Right lobe of liver (tissue), 6 donors: ENCODE data around the gene LIN9. TPM values are rescaled to one million over a fixed set of nuclear protein-coding genes. Genes with fewer than 3 reads are reported as not detected.

Experiments used
- ATAC-seq, 4 donors: fragments of 200-7000 bp; cut with Tn5 transposase; one replicate each; pipeline ENCODE4 v1.9.1; 2020; ENCODE audit warnings: mild to moderate bottlenecking in 4 of 4, moderate library complexity in 4 of 4
- DNase-seq, 3 donors: peaks; one replicate each; pipeline ENCODE4 v3.0.0-alpha.2; 2020
- H3K27ac ChIP-seq, 3 donors: fragments of 200-600 bp; one replicate each; pipeline ENCODE4 v1.8.0; 2022
- H3K27me3 ChIP-seq, 2 donors: fragments of 200-600 bp; one replicate each; pipeline ENCODE4 v1.8.0; 2022
- H3K36me3 ChIP-seq, 4 donors: fragments of 200-600 bp; sonication (generic) in 1 of 4; one replicate each; pipeline versions ENCODE4 v1.5.1 to v1.8.0; 2017 to 2022; ENCODE audit warnings: control low read depth in 1 of 4
- H3K4me1 ChIP-seq, 4 donors: fragments of 200-600 bp; sonication (generic) in 1 of 4; one replicate each; pipeline versions ENCODE4 v1.5.1 to v1.8.0; 2017 to 2022; ENCODE audit warnings: control low read depth in 1 of 4
- H3K4me3 ChIP-seq, 3 donors: fragments of 200-600 bp; one replicate each; pipeline ENCODE4 v1.8.0; 2022
- H3K9me3 ChIP-seq, 4 donors: fragments of 200-600 bp; sonication (generic) in 1 of 4; one replicate each; pipeline versions ENCODE4 v1.5.1 to v1.8.0; 2017 to 2022; ENCODE audit warnings: control low read depth in 1 of 4
- CTCF ChIP-seq, 4 donors: fragments of 200-600 bp in 3 of 4; fragments of 450-650 bp in 1 of 4; IDR thresholded peaks; one replicate each; pipeline versions ENCODE4 v1.5.1 to v1.8.0; 2016 to 2022; ENCODE audit warnings: antibody characterized with exemption in 4 of 4, mild to moderate bottlenecking in 2 of 4
- POLR2A ChIP-seq: fragments of 450-650 bp; IDR thresholded peaks from one replicate; pipeline ENCODE4 v1.6.1; 2017; ENCODE audit warnings: antibody characterized with exemption, mild to moderate bottlenecking
- WGBS: methylation state at CpG from one replicate; pipeline ENCODE4 v1.1.6; 2018; ENCODE audit warnings: low coverage, low lambda C conversion rate; ENCODE audit not compliant: insufficient coverage; ENCODE audit errors: missing lambda C conversion rate; 5-methylcytosine and 5-hydroxymethylcytosine counted together
- intact Hi-C, 2 donors: fragments of 100-400 bp; cut with DNase I; formaldehyde crosslinking; loops; one replicate each; pipeline versions ENCODE4 v1.11.2 to v1.14.1; 2022
- total RNA-seq, 6 experiments: library from RNA; depleted of rRNA in 2 of 6; stranded (reverse); fragments of >200 nt in 2 of 6; fragmentation: NEBNext Ultra II Directional in 3 of 6; extraction: Animal tissue kit (Norgen Biotek cat#: 25700) in 3 of 6; gene quantifications; one replicate each; pipeline versions ENCODE4 v1.1.0 to v1.2.4, GENCODE V29; 2016 to 2023
- donor health status: DM: no; HTN: yes; CAD: no.
- donor health status: DM: no; HTN: no; CAD: no.
- donor health status: DM: no; HTN: no; CAD: no.
- donor health status: DM: no; HTN: yes; CAD: no.
- donor health status: DM: no; HTN: yes; CAD: no.

Gene LIN9
- total RNA-seq, 6 experiments from 2014 or later: 0.46 to 1.5 (median 0.91) TPM

- WGBS: 86% methylated on average over 2 of the region's 2 CpGs
- Histone ChIP-seq H3K27ac (no peak overlapping the region), H3K4me1 (peaks cover 0 to 5% (median 0%) of the 10 kb centered on the region in 4 donors), H3K9me3 (no peaks in the 10 kb centered on the region), H3K4me3 (no peak overlapping the region), H3K36me3 (no peaks in the 10 kb centered on the region), H3K27me3 (no peaks in the 10 kb centered on the region)
- ATAC-seq (no peak), DNase-seq (no peak)
- TF ChIP-seq CTCF (IDR thresholded peaks at IDR 0.05) (no peak), POLR2A (no peak)
- intact Hi-C loops: no loop called here
Observed at GRCh38 chr1:226312065-226312464, 3.1 kb upstream of the LIN9 start.

GRCh38 chr1:226311376-226311775 lies 2.4 kb upstream of the LIN9 start:
- TF ChIP-seq CTCF (IDR thresholded peaks at IDR 0.05) (no peak), POLR2A (no peak)
- intact Hi-C loops: no loop called here
- no peaks in the 10 kb centered on the region for H3K9me3 ChIP-seq
- 90% methylated on average over 4 of the region's 7 CpGs for WGBS
- H3K4me3 ChIP-seq: no peak overlapping the region
- no peaks in the 10 kb centered on the region for H3K27me3 ChIP-seq
- H3K4me1 ChIP-seq: peaks cover 0 to 5% (median 0%) of the 10 kb centered on the region in 4 donors
- ATAC-seq (no peak), DNase-seq (no peak)
- H3K27ac ChIP-seq: no peak overlapping the region
- no peaks in the 10 kb centered on the region for H3K36me3 ChIP-seq

DNA sequence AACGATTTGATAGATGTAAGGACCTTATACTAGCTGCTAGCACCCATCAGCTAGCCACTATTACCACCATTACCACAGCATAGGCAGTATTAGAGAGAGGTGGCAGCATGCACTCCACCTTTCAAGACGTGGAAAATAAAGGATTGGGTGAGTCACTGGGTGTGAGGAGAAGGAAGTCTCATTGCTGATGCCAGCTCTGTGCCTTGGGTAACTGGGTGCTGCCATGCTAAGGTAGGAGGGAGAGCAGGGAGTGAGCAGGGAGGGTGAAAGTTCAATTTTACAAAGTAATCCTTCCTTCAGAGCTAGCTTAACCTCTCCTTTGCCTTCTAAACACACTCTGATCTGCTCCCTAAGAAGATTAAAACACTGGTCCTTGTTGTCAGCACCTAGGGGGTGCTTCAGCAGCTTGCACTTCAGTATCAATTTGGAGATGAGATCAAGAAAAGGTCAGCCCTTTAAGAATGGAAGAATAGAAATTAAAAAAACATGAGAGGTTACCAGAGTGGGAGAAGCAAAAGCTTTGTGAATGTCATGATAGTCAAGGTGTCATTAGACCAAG lies 1.8 kb upstream of the LIN9 start:
- Histone ChIP-seq H3K27me3 (no peaks in the 10 kb centered on the region), H3K36me3 (no peaks in the 10 kb centered on the region), H3K4me1 (peaks cover 0 to 5% (median 0%) of the 10 kb centered on the region in 4 donors), H3K27ac (no peak overlapping the region), H3K9me3 (no peaks in the 10 kb centered on the region), H3K4me3 (no peak overlapping the region)
- intact Hi-C loops: no loop called here
- DNase-seq (no peak), ATAC-seq (no peak)
- WGBS: 92% methylated on average over 2 of the region's 2 CpGs
- TF ChIP-seq POLR2A: no peak
- TF ChIP-seq CTCF (IDR thresholded peaks at IDR 0.05): no peak

- no peak for TF ChIP-seq CTCF (IDR thresholded peaks at IDR 0.05)
- TF ChIP-seq POLR2A: no peak
- ATAC-seq (no peak), DNase-seq (no peak)
- WGBS: 90% methylated on average over 5 of the region's 5 CpGs
- H3K27ac ChIP-seq: no peak overlapping the region
- peaks cover 0 to 5% (median 0%) of the 10 kb centered on the region in 4 donors for H3K4me1 ChIP-seq
- intact Hi-C loops: no loop called here
- H3K27me3 ChIP-seq: no peaks in the 10 kb centered on the region
- H3K9me3 ChIP-seq: no peaks in the 10 kb centered on the region
- H3K4me3 ChIP-seq: no peak overlapping the region
- H3K36me3 ChIP-seq: no peaks in the 10 kb centered on the region
Observed at GRCh38 chr1:226310245-226310540, 1.2 kb upstream of the LIN9 start.
